IgD-negative memory B cell (primary cell): ENCODE results near the gene RER1. TPM values are rescaled to one million over a fixed set of nuclear protein-coding genes. Genes with fewer than 3 reads are reported as not detected.

Source experiments
- H3K27ac Mint-ChIP-seq, 3 donors: one replicate each; pipeline ENCODE4 v1.8.0; 2020 to 2022; ENCODE audit warnings: mild to moderate bottlenecking in 3 of 3, mixed read lengths in 3 of 3, moderate library complexity in 1 of 3
- H3K27me3 Mint-ChIP-seq: one replicate; pipeline ENCODE4 v1.8.0; 2021; ENCODE audit warnings: mixed read lengths
- H3K36me3 Mint-ChIP-seq: one replicate; pipeline ENCODE4 v1.8.0; 2020; ENCODE audit warnings: mild to moderate bottlenecking, mixed read lengths
- H3K4me1 Mint-ChIP-seq, 3 donors: one replicate each; pipeline ENCODE4 v1.8.0; 2020 to 2022; ENCODE audit warnings: mixed read lengths in 3 of 3, mild to moderate bottlenecking in 1 of 3
- H3K4me3 Mint-ChIP-seq, 4 donors: one replicate each; pipeline ENCODE4 v1.8.0; 2020 to 2022; ENCODE audit warnings: mild to moderate bottlenecking in 4 of 4, mixed read lengths in 4 of 4, moderate library complexity in 3 of 4
- H3K9me3 Mint-ChIP-seq, 3 donors: one replicate each; pipeline ENCODE4 v1.8.0; 2020 to 2021; ENCODE audit warnings: mixed read lengths in 3 of 3, mild to moderate bottlenecking in 1 of 3
- polyA plus RNA-seq: library from polyadenylated mRNA; unstranded; fragments of 300-500 nt; fragmentation: Illumina TruSeq; gene quantifications from one replicate; pipeline ENCODE4 v1.2.3, GENCODE V29; 2021

The RER1 gene
- 141 TPM for polyA plus RNA-seq

DNA sequence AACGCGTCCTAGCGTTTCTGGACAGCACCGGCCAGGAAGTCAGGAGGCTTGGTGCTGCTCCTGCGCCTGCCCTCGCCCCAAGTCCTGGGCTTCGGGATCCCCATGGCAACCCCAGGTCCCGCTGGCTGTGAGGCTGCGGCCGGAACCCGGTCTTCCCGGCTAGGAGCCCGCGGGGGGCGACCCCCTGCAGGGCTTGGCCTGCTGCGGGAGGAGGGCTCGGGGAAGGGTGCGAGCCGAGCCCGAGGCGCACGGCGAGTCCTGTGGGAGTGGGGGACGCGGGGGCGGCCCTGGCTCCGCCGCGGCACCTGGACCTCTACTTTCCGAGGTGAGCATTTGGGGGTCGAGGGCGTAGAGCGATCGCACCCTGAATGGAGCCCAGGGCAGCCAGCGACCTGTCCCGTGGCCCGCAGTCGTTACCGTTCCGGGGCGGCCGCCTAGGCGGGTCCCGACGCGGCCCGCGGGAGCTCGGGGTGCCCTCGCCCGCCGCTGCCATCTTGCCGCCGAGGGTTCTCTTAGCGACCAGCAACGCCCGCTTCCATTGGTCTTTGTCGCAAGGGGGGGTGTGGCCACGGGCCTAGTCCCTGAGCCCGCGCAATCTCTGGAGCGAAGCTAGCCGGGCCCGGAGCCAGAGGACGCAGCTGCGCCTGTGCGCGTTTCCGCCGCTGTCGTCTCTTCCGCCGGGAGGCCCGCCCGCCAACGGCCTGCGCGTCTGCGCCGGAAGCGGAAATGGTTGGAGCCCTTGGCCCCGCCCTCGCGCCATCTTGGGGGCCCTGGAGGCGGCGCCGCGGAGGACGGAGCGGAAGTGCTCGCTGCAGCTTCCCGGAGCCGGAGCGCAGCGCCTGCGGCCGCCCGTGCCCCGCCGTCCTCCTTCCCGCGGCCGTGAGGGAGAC is at the start of gene RER1, which contains the start of gene MORN1:
Gene RER1, plus strand, starts transcription at position 801 of the 890 bp plus-strand sequence. CDS start 3,950 bp downstream, outside the sequence.
Gene MORN1, minus strand, starts transcription at position 514 of the 890 bp plus-strand sequence. Its CDS starts 21 bp downstream, at position 493.
- no peaks in the 10 kb centered on the region for H3K27me3 Mint-ChIP-seq
- H3K36me3 Mint-ChIP-seq = no peaks in the 10 kb centered on the region
- H3K27ac Mint-ChIP-seq = peak within 1 kb of the TSS; percentile 78 to 95 (median 94)
- H3K4me1 Mint-ChIP-seq = peaks cover 13 to 24% (median 23%) of the 10 kb centered on the region in 3 donors
- no peaks in the 10 kb centered on the region for H3K9me3 Mint-ChIP-seq
- H3K4me3 Mint-ChIP-seq = peak within 1 kb of the TSS; percentile 88 to 98 (median 94)

DNA sequence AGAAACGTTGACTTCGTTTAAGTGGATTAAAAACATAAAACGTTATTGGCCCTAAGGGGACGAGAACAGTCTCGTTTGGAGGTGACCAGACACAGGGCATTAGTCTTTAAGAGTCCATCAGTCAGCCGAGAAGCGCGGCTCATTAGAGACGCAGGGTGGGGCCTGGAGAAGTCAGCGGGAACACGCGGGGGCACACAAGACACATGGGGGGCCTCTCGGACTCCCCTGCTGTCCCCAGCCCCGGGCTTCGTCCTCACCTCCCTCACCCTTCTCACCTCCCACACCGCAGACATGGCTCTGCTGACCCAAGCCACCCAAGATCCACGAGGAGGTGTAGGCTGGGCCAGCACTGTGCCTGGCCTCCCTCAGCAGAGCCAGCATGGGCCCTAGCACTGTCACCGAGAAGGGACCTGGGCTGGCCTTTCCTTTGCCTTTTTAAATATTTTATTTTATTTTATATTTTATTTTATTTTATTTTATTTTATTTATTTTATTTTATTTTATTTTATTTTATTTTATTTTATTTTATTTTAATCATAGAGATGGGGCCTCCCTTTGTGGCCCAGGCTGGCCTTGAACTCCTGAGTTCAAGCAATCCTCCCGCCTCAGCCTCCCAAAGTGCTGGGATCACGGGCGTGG is 49.1 kb upstream of the RER1 start:
- Mint-ChIP-seq H3K9me3 (no peaks in the 10 kb centered on the region), H3K27me3 (no peaks in the 10 kb centered on the region), H3K4me3 (no peak overlapping the region), H3K4me1 (no peaks in the 10 kb centered on the region), H3K36me3 (no peaks in the 10 kb centered on the region), H3K27ac (no peak overlapping the region)

- H3K27me3 Mint-ChIP-seq = no peaks in the 10 kb centered on the region
- no peaks in the 10 kb centered on the region for H3K4me1 Mint-ChIP-seq
- no peak overlapping the region for H3K27ac Mint-ChIP-seq
- no peaks in the 10 kb centered on the region for H3K9me3 Mint-ChIP-seq
- no peak overlapping the region for H3K4me3 Mint-ChIP-seq
- H3K36me3 Mint-ChIP-seq = no peaks in the 10 kb centered on the region
Observed at GRCh38 chr1:2343023-2343935, 48.4 kb upstream of the RER1 start.

DNA sequence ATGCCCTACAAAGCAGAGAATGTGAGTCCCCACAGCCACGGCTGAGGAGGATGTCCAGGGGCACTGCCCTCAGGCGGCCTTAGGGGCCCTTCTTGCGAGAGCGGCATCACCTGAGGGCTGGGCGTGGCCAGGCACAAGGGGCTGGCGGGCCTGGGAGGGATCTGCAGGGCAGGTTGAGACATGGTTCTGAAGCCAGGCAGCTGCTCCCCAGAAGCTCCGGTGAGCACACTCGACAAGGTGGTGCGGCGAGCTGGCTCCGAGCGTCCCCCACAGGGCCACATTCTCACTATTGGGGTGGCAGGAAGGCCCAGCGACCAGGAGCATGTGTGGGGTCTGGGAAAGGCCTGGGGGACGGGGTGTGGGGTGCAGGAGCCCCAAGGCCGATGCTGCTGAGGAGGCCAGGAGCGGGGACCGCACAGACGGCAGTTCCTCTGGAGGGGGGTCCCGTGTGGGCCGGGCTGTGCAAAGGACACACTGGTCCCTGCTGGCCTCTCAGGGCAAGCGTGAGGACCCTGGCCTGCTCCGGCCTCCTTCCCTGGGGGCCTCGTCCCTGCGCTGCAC is 47.4 kb upstream of the RER1 start:
- no peak overlapping the region for H3K4me3 Mint-ChIP-seq
- no peak overlapping the region for H3K27ac Mint-ChIP-seq
- no peaks in the 10 kb centered on the region for H3K36me3 Mint-ChIP-seq
- H3K4me1 Mint-ChIP-seq = no peaks in the 10 kb centered on the region
- H3K27me3 Mint-ChIP-seq = no peaks in the 10 kb centered on the region
- H3K9me3 Mint-ChIP-seq = no peaks in the 10 kb centered on the region

DNA sequence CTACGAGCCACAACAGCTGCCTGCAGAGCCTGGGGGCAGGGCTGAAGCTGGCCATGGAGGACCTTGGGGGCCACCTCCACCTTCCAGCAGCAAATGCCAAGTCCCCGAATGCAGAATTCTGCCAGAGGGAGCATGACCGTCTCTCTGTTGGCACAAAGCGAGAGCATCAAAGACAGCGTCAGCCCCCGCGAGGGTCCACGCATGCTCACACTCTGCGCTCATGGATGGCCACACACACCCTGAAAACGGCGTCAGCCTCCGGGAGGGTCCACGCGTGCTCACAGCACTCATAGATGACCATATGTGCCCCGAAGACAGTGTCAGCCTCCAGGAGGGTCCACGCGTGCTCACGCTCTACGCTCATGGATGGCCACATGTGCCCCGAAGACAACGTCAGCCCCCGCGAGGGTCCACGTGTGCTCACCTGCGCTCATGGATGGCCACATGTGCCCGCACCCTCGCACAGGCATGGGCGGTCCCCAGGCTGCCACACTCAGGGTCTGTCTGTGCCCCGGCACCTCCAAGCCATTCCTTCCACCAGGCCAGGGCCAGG is 46.8 kb upstream of the RER1 start:
- H3K36me3 Mint-ChIP-seq = no peaks in the 10 kb centered on the region
- H3K9me3 Mint-ChIP-seq = no peaks in the 10 kb centered on the region
- H3K27me3 Mint-ChIP-seq = no peaks in the 10 kb centered on the region
- H3K4me1 Mint-ChIP-seq = no peaks in the 10 kb centered on the region
- H3K27ac Mint-ChIP-seq = no peak overlapping the region
- H3K4me3 Mint-ChIP-seq = no peak overlapping the region

GRCh38 chr1:2345297-2346075 is 46.2 kb upstream of the RER1 start:
- Mint-ChIP-seq H3K9me3 (no peaks in the 10 kb centered on the region), H3K36me3 (no peaks in the 10 kb centered on the region), H3K27me3 (no peaks in the 10 kb centered on the region), H3K27ac (no peak overlapping the region), H3K4me1 (no peaks in the 10 kb centered on the region), H3K4me3 (no peak overlapping the region)

DNA sequence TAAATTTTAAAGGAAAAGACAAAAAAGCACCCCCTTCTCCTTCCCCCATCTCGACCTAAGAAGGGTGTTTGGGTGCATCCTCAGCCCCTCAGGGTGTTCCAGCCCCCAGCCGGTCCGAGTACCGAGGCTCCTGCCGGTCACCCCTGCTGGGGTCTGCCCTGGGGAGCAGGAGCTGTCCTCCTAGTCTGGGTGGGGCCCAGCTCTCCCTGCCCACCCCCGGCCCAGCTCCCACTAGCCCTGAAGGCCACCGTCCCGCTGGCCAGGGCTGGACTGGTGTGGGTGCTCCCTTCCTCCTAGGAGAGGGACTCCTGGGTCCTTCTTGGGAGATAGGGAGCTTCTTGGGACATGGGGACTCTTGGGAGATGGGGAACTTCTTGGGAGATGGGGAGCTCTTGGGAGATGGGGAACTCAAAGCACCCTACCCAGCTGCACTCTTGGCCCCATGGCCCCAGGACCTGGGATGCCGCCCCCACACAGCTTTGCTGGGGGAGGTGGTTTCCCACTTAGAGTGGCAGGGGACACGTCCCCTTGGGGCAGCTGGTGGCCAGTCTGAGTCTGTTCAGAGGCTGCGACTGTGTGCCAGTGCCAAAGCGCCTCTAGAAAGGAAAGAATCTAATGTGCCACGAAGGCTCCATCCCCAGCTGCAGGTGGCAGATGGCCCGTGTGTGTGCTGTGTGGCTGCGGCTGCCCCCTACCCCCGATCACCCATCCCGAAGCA is 44.8 kb upstream of the RER1 start:
- Mint-ChIP-seq H3K27me3 (no peaks in the 10 kb centered on the region), H3K4me3 (no peak overlapping the region), H3K36me3 (no peaks in the 10 kb centered on the region), H3K27ac (no peak overlapping the region), H3K9me3 (no peaks in the 10 kb centered on the region), H3K4me1 (no peaks in the 10 kb centered on the region)

DNA sequence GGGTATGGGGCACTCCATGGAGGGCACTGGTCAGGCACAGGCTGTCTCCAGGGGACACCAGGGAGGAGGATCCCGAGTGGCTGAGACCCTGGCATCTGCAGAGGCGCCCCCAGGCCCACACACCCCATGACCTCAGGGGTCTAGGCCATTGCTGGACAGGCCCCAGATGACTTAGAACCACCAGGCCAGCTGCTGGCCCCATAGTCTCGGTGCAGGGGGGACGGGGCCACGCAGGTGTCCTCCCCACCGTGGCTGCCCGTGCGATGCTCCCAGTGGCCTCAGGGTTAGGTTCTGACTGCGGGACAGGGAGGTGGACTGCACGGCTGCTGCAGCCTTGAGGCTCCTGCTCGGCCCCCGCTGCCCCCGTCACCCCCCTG is 44.2 kb upstream of the RER1 start:
- no peaks in the 10 kb centered on the region for H3K4me1 Mint-ChIP-seq
- H3K27me3 Mint-ChIP-seq = no peaks in the 10 kb centered on the region
- H3K36me3 Mint-ChIP-seq = no peaks in the 10 kb centered on the region
- no peak overlapping the region for H3K27ac Mint-ChIP-seq
- no peaks in the 10 kb centered on the region for H3K9me3 Mint-ChIP-seq
- H3K4me3 Mint-ChIP-seq = no peak overlapping the region

DNA sequence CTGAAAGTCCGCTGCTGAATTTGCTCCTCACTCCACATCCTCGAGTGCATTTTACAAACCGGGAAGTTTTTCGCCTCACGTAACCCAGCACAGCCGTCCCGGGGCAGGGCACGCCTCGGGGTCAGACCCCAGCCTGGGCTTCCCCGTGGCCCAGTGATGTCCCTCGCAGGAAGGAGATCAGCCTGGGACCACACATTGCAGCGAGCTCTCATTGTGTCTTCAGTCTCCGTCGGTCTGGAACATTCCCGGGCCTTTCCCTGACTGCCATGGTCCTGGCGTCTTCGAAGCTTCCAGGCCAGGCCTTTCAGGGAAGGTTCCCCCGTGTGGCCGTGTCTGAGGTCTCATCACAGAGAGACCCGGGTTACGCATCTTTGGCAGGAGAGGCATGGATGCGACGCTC is 43.7 kb upstream of the RER1 start:
- Mint-ChIP-seq H3K36me3 (no peaks in the 10 kb centered on the region), H3K27me3 (no peaks in the 10 kb centered on the region), H3K4me1 (no peaks in the 10 kb centered on the region), H3K9me3 (no peaks in the 10 kb centered on the region), H3K27ac (no peak overlapping the region), H3K4me3 (no peak overlapping the region)

GRCh38 chr1:2348346-2349325 is 43.0 kb upstream of the RER1 start:
- Mint-ChIP-seq H3K36me3 (no peaks in the 10 kb centered on the region), H3K4me3 (no peak overlapping the region), H3K27me3 (no peaks in the 10 kb centered on the region), H3K27ac (no peak overlapping the region), H3K4me1 (no peaks in the 10 kb centered on the region), H3K9me3 (no peaks in the 10 kb centered on the region)

DNA sequence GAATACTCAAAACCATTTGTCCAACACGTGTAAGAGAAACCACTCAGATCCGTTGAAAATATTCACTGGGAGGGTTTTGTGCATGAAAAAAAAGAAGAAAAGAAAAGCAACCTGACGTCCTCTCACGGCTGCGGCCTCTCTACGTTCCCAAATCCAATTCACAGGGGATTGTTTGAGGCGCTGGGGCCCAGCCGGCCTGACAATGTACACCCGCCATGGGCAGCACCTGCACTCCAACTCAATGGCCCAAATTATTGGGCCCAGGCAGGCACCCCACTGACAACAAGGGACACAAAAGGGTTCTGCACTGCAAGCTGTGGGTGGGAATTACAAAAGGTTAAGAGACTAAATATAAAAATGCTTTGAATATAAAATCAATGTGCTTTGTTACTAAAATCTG is 41.8 kb upstream of the RER1 start:
- Mint-ChIP-seq H3K4me1 (peaks cover 0 to 2% (median 0%) of the 10 kb centered on the region in 3 donors), H3K4me3 (no peak overlapping the region), H3K27ac (no peak overlapping the region), H3K36me3 (no peaks in the 10 kb centered on the region), H3K9me3 (no peaks in the 10 kb centered on the region), H3K27me3 (no peaks in the 10 kb centered on the region)

DNA sequence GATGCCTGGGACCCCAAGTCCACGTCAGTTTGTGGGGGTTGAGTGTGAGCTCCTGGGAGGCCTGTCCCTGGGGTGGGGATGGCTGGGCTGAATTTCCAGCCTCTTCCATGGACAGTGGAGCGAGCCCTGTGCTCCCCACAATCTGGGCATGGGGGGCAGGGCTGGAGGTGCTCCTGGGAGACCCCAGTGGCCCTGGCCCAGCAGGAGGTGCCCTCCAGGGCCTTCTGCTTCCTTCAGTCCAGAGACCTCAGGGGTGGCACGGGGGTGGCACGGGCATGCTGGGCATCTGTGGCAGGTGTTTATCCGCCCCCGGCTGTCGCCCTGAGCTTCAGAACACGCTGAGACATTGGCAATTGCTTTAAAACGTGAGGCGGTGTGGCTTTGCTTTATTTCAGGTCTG is 41.1 kb upstream of the RER1 start:
- peaks cover 0 to 2% (median 0%) of the 10 kb centered on the region in 3 donors for H3K4me1 Mint-ChIP-seq
- H3K27me3 Mint-ChIP-seq = no peaks in the 10 kb centered on the region
- no peaks in the 10 kb centered on the region for H3K9me3 Mint-ChIP-seq
- H3K4me3 Mint-ChIP-seq = no peak overlapping the region
- no peak overlapping the region for H3K27ac Mint-ChIP-seq
- H3K36me3 Mint-ChIP-seq = no peaks in the 10 kb centered on the region
